Stimulated activated CD8-positive, alpha-beta memory T cell treated with anti-CD3 and anti-CD28 coated beads, Interleukin-12 subunit alpha, Interleukin-12 subunit beta, amount 100 ng/mL, for 24 hours (primary cell): Measurements from ENCODE around the gene COPS8.

Experiments used
- DNase-seq: peaks from one replicate; pipeline ENCODE4 v3.0.0-alpha.2; 2020; ENCODE audit errors: extremely low read depth

COPS8 gene

GRCh38 chr2:237097911-237098702 is 12.4 kb downstream of the COPS8 start:
- DNase-seq, result no peak

- no peak for DNase-seq
These were observed 14.1 kb downstream of the COPS8 start for GRCh38 chr2:237099804-237100203.

- no peak for DNase-seq
These were observed 15.7 kb downstream of the COPS8 start for GRCh38 chr2:237101118-237101979.

GRCh38 chr2:237102428-237102827 is 16.7 kb downstream of the COPS8 start:
- DNase-seq, result no peak

GRCh38 chr2:237109421-237109934 is 23.8 kb downstream of the COPS8 start:
- no peak for DNase-seq

- DNase-seq, result no peak
These were observed 27.5 kb downstream of the COPS8 start for GRCh38 chr2:237113026-237113795.

- DNase-seq, result no peak
These were observed 30.2 kb downstream of the COPS8 start for GRCh38 chr2:237115870-237116269.

GRCh38 chr2:237116431-237116830 is 30.7 kb downstream of the COPS8 start:
- DNase-seq, result no peak

- DNase-seq, result no peak
These were observed 32.3 kb downstream of the COPS8 start for GRCh38 chr2:237118025-237118424.

GRCh38 chr2:237118561-237119155 is 33.0 kb downstream of the COPS8 start:
- no peak for DNase-seq

- DNase-seq, result no peak
These were observed 35.2 kb downstream of the COPS8 start for GRCh38 chr2:237120916-237121315.

GRCh38 chr2:237121321-237121720 is 35.6 kb downstream of the COPS8 start:
- DNase-seq, result no peak

- peak; percentile 20 for DNase-seq
These were observed 36.6 kb downstream of the COPS8 start for GRCh38 chr2:237122214-237122666.

GRCh38 chr2:237124820-237125219 is 39.1 kb downstream of the COPS8 start:
- no peak for DNase-seq

GRCh38 chr2:237125967-237126366 is 40.3 kb downstream of the COPS8 start:
- DNase-seq, result no peak

GRCh38 chr2:237126519-237127174 is 41.0 kb downstream of the COPS8 start:
- no peak for DNase-seq

- DNase-seq, result no peak
These were observed 42.5 kb downstream of the COPS8 start for GRCh38 chr2:237128026-237128703.

GRCh38 chr2:237128845-237129592 is 43.3 kb downstream of the COPS8 start:
- DNase-seq, result no peak

GRCh38 chr2:237129625-237130263 is 44.1 kb downstream of the COPS8 start:
- no peak for DNase-seq
